ENCODE measurements around the gene NAA20.

DNA sequence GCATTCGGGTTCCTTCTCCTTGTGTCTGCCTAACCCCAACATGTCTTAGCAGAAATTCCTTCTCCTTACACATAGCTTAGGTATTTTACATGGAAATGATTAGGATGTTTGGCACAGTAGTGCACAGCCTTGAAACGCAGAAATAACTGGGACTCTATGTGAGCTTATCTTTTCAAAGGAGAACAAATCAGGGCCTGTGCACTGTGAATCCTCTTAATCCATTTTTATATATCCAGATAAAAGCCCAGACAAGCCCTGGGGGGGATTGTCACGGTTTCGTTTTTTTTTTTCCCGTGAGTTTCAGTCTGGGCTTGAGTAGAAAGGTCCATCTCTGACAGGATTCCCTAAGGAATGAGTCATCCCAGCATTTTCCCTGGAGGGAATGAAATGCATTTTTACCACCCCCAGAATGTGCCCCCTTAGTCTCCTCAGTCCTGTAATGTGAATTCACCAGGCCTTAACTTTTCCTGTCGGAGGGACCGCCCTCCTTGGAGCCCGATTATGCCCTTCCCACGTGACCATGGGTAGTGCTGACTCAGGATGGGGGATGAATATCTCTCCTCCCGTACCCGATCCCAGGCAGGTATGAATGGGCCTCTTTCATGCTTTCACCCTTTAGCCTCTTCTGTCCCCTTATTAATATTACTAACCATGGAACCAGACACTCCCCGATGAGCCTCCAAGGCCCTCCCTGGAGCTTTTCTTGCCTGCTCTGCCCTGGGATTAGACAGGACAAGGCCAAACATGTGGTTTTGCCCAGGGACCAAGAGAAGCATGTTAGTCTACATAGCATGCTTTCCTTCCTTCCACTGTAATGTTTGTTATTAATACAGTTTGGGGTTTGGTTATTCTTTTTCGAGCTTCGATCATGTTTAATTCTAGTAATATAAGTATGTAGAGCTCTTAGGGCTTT, 23.9 kb upstream of the NAA20 start:
- TF ChIP-seq TAF1 (IDR thresholded peaks at IDR 0.05; ENCODE audit: borderline replicate concordance, low read depth, low read length) (no peak), POLR2A (IDR thresholded peaks at IDR 0.05; ENCODE audit: low read depth, low read length) (no peak)
